Measurements from ENCODE around the gene DLST.

DNA sequence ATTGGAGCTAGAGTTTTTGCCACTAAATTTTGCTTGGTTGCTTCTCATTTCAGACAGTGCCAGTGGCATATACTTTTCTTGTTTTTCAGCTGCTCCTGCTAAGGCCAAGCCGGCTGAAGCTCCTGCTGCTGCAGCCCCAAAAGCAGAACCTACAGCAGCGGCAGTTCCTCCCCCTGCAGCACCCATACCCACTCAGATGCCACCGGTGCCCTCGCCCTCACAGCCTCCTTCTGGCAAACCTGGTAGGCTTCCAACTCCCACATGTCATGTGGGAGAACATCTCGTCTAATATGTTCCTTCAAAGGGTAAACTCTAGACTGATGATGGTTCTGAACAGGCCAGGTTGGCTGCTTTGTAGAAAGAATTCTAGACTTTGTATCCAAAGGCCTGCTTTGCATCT, 11.0 kb downstream of the DLST start:
- TF ChIP-seq, protein P1, sequence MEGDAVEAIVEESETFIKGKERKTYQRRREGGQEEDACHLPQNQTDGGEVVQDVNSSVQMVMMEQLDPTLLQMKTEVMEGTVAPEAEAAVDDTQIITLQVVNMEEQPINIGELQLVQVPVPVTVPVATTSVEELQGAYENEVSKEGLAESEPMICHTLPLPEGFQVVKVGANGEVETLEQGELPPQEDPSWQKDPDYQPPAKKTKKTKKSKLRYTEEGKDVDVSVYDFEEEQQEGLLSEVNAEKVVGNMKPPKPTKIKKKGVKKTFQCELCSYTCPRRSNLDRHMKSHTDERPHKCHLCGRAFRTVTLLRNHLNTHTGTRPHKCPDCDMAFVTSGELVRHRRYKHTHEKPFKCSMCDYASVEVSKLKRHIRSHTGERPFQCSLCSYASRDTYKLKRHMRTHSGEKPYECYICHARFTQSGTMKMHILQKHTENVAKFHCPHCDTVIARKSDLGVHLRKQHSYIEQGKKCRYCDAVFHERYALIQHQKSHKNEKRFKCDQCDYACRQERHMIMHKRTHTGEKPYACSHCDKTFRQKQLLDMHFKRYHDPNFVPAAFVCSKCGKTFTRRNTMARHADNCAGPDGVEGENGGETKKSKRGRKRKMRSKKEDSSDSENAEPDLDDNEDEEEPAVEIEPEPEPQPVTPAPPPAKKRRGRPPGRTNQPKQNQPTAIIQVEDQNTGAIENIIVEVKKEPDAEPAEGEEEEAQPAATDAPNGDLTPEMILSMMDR (IDR thresholded peaks at IDR 0.05), result no peak
- TF ChIP-seq POLR2A (IDR thresholded peaks at IDR 0.05) (no peak), POLR2AphosphoS5 (IDR thresholded peaks at IDR 0.05) (no peak)

Data from sigmoid colon (tissue), 4 donors.